NCI-H1930 (cell line): ENCODE data around the gene MTMR3.

ENCODE experiments used
- DNase-seq, 2 experiments: peaks; one replicate each; lab custom pipeline; 2025; lab: John Stamatoyannopoulos, UW

MTMR3 gene

DNA sequence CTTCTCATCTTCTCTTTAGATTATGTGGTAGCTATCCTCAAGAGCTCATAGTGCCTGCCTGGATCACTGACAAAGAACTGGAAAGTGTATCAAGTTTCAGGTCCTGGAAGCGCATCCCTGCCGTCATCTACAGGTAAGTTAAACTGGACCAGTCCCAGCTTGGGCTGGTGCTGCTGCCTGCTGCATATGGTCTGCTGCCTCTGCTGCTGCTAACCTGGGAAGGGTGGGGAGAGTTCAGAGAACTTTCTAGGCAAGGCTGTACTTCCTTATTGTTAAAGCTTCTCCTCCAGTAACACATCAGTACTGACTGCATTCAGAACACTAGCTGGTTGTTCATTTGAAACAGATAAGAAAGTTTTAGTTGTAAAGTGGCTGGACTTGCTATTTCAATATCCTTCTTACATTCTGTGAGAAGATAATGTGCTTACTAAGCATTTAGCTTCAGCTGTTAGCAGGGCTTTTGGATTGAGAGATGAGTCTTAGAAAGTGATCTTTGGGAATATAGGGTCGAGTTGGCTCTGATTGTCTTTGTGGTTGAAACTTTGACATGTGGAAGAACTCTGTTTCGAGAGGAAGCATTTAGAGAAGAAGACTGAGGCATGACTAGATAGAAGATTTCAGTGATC, 120.0 kb downstream of the MTMR3 start:
- no peak for DNase-seq

DNA sequence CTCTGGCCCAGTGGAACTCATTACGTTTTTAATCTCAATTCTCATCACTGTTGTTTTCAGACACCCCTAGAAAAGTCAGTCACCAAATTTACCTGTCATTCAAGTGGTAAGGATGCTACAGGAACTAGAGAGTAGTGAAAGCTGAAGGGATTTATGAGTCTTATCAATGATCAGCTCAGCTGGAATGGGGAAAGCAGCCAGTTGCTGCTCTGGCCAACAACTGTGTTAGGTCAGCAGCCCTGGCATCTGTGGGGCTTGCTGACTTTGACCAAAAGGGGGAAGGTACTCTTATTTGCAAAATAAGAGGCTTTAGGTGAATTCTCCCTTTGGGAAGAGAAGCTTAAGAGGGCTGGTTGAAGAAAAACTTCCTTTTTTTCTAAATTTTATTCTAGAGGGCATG, 121.1 kb downstream of the MTMR3 start:
- DNase-seq = no peak

DNA sequence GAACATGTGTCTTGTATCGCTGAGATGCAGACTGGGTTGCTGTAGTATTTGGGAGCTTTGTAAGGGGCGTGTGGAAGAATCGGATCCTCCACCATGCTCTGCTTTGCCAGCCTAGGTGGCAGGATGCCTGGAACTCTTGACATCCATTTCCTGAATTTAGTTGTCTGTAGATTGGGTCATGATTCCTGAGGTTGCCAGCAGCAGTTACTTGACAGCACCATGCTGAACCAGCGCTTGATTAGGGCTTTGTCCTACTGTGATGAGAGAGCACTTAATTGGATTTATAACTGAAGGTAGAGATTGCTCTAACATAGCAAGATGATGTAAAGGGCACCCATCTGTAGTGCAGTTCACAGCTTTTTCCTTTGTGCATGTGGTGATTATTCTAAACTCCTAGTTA, 121.7 kb downstream of the MTMR3 start:
- DNase-seq = no peak

DNA sequence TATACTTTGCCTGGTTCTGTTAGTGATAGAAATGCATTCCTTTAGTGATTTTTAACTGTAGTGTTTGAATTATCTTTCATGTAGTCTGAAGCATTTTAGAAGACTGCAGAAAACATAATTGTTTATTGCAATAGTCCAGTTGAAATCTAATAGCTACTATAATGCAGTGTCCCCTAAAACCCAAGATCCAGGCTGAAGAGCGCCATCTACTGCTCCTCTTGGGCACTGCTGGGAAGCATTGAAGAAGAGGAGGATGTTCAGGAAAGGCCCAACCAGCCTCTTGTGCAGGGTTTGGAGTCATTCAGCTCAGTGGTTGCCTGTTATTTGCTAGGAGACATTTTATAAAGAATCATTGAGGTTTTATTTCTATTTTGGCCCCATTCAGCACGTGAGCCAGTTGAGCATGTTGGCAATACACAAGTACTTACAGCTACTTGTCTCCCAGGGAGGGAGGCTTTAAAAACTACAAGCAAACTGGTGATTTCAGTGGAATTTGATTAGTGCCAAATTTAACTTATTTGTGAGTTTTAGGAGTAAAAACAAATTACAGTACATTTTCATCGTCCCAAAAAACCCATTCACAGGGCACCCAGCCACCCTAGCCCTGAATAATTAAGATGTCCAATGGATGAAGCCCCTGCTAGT, 122.4 kb downstream of the MTMR3 start:
- DNase-seq = peak; percentile 22 to 47

DNA sequence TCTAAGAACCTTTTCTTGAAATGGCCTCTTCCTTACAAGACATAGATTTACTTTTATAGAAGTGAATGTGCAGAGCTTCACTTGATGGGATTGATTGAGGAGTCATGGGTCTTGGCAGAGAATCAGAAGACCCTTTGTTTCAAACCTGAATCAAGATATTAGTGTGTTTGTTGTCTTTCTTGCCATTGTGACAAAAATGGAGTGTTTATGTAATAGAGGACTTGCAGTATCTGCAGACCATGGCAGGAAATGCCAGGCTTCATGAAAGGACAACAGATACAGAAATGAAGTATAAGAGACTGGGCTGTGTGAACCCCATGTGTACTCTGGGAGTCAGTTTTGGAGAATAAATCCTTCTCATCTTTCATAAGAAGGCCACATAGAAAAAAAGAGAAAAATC, 124.4 kb downstream of the MTMR3 start:
- DNase-seq = no peak

DNA sequence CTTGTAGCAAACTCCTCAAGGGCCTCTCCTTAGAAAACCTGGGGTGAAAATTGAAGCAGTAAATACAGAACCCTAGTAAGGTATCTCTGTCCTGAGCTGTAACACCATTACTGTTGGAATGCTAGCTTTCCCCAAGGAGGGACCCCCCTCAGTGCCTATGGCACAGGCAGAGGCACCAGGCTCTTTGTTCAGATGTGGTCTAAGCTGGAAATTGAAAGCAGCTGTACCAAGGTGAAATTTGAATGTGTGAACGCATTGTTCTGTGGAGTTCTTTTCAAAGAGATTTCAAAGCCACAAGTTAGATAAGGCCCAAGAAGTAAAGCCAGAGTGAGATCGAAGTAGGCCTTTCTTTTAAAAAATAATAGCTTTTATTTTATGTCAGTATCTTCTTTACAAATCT, 125.4 kb downstream of the MTMR3 start:
- no peak for DNase-seq

DNA sequence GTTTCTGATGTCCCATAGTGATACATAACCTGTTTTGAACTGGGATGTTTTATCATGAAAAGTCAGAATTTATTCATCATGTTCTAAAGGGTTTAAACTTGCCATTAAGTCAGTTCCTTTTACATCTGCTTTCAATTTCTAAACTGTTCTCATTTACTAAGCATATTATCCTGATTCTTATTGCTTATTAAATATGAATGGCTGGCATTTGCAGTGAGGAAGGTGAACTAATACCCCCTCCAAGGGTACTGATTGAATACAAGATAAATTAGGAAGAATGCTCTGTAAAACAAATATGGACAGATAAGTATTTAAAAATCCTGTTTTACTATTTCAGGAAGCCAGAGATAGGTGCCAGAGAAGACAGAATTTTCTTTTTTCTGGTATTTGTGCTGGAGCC, 126.5 kb downstream of the MTMR3 start:
- no peak for DNase-seq

DNA sequence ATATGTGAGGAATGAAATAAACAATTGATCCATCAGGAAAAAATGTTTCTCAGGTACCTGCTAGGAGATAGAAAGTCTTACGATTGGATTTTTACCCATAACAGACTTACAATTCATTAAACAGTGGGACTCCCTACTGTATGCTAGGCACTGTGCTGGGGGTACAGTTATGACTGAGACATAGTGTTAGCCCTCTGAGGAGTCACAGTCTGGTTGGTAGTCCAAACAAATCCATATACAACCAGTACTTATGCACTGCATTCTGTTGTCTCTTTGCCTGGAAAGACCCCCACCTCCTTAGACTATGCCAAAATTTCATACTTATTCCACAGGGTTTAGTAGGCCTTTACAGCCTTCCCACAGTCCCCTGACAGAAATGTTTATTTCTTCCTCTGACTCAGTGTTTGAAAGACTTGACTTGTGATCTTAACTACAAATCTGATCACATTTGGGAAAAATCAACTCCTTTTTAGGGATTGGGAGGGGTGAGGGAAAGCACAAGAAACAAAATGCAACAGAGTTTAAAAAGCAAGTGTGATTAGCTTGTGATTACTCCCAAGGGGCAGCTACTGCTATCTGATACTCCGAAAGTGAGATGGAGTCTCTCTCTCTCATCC, 127.9 kb downstream of the MTMR3 start:
- no peak for DNase-seq

DNA sequence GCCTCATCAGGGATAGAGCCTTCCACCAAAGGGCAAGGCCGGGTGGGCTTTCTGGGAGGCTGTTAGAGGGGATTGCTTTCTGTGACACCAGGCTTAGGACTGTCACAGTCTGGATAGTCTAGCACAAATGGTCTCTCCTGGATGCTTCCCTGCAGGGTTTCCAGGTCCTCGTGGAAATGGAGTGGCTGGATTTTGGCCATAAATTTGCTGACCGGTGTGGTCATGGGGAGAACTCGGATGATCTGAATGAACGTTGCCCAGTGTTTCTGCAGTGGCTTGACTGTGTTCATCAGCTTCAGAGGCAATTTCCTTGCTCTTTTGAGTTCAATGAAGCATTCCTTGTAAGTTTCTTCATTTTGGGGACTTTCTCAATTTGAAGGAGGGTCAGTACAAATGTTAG, 130.2 kb downstream of the MTMR3 start:
- DNase-seq = no peak

DNA sequence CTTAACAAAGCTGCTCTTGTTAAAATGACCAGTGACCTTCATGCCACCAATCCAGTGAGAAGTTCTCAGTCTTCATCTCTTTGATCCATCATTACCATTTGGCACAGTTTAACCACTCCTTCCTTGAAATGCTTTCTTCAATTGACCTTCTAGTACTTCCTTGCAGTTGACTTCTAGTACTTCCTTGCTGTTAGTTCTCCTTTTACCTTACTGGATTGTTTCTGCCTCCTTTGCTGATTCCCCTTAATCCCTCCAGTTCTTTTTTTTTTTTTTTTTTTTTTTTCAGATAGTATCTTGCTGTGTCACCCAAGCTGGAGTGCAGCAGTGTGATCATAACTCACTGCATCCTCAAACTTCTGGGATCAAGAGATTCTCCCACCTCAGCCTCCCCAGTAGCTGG, 131.3 kb downstream of the MTMR3 start:
- DNase-seq = no peak

DNA sequence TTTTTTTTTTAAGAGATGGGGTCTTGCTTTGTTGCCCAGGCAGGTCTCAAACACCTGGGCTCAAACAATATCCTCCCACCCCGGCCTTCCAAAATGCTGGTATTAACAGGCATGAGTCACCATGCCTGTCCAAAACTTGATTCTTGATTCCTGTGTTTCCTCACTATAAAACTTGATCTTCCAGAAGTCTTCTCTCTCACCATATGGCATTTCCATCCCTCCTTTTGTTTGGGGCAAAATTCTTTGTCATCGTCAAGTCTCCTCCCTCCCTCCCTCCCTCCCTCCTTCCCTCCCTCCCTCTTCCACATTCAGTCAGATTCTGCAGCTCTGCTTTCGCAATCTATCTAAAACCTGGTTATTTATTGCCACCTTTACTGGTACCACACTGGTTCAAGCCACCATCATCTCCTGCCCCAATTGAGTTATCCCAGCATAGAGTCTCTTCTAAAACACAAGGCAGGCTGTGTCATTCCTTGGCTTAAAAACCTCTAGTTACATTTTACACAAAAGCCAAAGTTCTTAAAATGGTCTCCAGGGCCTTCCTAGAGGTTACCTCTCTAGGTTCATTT, 132.3 kb downstream of the MTMR3 start:
- DNase-seq = no peak

DNA sequence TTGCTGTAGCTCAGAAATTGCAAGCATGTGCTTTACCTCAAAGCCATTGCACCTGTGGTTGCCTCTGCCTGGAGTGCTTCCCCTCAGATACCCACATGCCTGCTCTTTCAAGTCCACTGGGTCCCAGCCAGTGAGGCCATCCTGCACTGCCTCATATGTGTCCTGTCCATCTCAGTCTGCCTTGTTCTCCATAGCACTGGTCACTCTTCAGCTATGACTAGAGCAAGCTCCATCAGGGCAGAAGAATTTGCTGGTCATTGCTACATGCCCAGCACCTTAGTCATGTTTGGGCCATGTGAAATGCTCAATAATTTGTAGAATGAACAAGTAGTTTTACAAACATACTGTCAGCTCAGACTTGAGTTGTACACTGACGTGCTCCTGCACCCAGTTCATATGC, 132.9 kb downstream of the MTMR3 start:
- no peak for DNase-seq

DNA sequence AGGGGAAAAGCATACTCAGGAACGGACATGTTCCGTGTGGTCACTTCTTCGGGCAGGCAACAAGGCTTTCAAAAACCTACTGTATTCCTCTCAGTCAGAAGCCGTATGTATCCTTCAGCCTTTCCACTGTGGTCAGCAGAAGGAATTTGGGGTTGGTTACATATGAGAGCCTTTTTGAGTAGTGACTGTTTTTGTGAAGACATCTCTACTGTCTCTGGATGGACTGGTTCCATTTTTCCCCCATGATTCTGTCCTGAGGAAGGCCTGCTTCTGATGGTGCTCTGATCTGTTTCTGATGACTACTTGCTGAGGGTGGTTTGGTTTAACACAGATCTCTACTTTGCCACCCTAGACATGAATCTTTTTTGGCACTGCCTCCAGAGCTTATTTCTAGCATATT, 133.6 kb downstream of the MTMR3 start:
- no peak for DNase-seq

DNA sequence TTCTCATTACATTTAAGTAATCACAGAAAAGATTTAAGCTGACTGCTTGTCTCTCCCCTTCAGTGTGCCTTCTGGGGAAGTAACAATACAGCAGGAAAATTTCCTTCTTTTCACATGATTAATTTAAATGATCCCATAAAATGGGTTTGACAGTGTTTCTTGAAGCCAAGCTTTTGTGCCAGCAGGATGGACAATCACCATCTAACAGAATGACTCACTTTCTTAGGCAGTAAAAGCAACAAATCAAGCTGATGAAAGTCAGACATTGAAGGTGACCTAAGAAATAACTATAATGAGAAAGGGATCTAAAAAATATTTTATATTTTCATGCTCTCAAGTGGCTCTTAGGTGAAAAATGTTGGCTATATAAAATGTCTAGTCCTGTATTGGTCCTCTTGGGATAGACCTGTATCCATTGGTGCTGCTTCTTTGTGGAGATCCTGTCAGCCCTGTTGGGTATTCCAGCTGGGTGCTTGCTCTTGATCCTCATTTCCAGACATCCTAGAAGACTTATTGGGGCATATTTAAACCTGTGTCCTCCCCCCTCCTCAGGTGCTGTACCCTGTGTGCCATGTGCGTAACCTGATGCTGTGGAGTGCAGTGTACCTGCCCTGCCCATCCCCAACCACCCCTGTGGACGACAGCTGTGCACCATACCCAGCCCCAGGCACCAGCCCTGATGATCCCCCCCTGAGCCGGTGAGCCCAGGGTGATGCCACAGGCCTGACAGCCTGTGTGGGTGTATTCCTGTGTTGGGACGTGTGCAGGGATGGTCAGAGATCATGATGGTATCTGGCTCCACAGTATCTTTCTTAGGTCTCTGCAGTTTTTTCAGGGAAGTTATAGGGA, 134.6 kb downstream of the MTMR3 start:
- DNase-seq = no peak

DNA sequence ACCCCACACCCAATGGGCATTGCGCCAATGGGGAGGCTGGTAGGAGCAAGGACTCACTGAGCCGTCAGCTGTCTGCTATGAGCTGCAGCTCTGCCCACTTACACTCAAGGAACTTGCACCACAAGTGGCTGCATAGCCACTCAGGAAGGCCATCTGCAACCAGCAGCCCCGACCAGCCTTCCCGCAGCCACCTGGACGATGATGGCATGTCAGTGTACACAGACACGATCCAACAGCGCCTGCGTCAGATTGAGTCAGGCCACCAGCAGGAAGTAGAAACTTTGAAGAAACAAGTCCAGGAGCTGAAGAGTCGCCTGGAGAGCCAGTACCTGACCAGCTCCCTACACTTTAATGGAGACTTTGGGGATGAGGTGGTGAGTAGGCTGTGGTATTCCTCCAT, 137.5 kb downstream of the MTMR3 start:
- no peak for DNase-seq

DNA sequence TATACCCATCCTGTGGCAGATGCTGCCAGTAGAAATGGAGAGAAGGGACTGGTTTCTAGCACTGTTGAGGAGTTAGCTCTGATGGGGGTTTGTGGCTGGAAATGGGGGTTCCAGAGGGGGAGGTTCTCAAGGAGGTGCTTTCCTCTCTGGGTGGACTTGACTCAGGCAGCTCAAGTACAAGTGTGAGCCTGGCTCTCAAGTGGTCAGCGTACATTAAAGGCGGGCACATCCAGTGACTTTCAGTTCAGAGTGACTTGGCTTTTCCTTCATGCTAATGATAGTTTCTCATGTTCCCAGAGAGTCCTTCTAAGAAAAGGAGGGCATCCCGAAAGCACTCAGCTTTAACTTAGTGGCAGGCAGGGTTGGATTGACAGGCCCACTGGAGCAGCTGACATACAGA, 138.4 kb downstream of the MTMR3 start:
- DNase-seq = no peak

DNA sequence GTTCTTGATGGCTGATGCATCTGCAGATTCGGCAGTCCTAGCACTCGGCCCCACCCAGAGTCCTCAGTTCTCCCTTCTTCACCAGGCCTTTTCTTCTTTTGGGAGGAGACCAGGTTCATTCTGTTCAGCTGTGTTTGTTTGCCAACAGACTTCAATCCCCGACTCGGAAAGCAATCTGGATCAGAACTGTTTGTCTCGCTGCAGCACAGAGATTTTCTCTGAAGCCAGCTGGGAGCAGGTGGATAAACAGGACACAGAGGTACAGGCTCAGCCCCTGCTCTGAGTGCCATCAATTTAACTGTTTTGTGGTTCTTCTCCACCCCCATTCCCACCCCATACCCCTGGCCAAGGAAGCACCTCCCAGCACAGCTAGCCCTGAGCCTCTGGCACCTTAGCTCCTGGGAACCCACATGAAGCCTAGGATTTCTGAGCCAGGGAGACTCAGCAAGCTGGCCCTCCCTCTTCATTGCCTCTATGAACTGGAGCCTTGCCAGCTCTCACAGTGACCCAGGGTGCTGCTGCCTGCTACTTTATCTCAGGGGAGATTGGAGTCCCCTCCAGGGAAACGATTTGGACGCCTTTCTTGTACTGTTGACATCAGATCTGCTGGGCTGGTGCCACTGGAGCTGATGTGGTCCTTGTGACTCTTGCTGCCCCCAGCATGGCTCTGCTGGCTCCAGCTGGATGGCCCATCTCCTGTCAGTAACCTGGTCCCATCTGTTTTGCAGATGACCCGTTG, 139.1 kb downstream of the MTMR3 start:
- no peak for DNase-seq

DNA sequence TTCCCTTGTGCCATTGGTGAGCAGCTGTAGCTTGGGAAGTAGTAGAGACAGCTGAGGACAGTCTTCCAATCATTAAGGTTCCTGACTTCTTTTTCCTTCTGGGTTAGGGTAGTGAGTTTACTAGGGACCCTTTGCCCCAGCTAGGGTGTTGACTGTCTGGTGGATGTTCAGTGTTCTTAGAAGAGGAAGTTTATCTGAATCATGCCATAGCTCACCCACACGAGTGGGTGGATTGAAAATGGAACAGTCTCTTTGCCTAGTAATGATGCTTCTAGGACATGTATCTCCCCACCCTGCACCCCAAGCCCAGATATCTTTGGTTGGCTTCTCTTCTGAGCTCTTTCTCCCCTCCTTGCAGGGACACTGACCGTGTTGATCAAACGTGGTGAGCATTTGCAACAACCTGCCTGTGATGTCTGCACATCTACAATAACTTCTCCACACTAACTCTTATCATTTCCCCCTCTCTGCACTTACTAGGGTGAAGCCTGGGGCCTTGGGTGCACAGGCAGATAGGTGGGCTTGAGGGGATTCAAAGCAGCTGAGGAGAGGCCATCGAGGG, 140.2 kb downstream of the MTMR3 start:
- no peak for DNase-seq

DNA sequence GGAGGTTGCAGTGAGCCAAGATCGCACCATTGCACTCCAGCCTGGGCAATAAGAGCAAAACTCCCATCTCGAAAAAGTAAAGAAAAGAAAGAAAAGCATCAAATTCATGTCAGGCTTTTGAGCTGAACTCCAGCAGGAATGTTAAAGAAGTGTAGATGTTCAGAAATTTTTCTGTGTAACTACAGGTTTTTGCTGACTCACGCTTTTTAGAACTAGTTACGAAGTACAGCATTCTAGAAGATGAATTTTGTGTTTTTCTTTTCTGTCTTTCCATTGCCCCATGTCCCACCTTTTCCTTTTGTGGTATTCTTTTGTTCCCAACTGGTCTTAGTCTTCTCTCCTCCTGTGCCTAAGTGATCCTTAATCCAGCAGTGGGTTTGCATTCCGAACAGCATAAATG, 141.3 kb downstream of the MTMR3 start:
- DNase-seq = no peak

DNA sequence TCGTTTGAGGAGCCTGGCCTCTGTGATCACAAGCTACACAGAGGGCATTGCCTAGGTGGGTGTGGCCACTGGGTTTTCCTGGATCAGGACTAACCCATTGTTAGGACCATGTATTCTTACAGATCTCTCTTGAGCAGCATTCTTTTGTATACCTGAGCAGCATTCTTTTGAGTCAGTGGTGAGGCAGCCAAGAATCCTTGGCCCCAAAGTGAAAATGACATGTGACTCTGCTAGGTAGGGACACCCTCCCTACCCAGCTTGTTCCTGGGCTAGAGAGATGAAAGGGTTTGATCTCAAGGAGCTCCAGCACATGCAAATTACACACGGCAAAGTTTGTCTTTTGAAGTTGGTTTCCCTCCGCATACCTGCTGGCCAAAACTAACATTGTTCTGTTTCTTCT, 142.2 kb downstream of the MTMR3 start:
- DNase-seq = no peak

DNA sequence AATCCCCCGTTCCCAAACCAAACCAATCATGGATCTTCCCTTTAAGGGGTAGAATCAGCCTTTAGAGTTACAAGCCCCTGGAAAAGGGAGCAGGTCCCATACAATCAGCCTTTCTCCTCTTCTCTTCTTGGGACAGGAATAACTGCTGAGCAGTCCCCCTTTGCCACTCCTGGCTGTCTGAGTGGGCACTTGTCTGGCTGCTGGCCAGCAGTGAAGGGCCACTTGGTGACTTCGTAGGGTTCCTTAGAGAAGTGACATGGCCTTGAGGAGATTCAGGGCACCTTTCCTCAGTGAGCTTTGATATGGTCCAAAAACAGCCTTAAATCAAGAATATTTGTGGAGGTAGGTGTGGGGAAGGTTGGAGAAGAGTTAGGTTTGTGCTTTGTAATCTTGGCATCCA, 143.8 kb downstream of the MTMR3 start:
- DNase-seq = no peak

DNA sequence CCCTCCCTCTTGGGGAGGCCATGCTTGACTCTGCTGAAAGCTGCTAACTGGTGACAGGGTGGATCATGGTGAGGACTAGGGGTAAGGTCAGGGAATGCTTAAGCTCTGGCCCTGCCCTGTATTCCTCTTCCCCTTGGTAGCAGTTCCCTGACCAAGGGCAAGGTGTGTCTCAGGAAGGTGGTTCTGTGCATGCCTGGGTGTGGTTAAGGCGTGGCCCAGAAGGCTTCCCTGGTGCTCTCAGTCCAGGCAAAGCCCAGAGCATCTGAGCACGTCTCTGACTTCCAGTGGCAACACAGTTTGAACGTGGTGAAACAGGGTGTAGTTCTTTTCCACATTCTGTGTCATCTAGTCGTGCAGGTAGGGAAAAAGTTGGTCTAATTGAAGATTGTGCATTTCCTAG, 144.2 kb downstream of the MTMR3 start:
- no peak for DNase-seq
